ENCODE measurements around the gene RAB11A.

- TF ChIP-seq CTCF (IDR thresholded peaks at IDR 0.05) (no peak), POLR2A (IDR thresholded peaks at IDR 0.05) (no peak)
Observed at GRCh38 chr15:65926459-65926858, 57.2 kb downstream of the RAB11A start.

All from prostate gland (tissue), 2 donors.